Fibroblast of gingiva (primary cell): ENCODE data around the gene RPH3AL.
"Not testable (repeated sequence)": the region's sequence is repeated elsewhere in the genome, so short reads cannot be mapped to it uniquely, and the experiment has no call there.

Experiments used
- DNase-seq: peaks from one replicate; pipeline ENCODE4 v3.0.0-alpha.2; 2011; ENCODE audit warnings: low read depth

Gene RPH3AL

DNA sequence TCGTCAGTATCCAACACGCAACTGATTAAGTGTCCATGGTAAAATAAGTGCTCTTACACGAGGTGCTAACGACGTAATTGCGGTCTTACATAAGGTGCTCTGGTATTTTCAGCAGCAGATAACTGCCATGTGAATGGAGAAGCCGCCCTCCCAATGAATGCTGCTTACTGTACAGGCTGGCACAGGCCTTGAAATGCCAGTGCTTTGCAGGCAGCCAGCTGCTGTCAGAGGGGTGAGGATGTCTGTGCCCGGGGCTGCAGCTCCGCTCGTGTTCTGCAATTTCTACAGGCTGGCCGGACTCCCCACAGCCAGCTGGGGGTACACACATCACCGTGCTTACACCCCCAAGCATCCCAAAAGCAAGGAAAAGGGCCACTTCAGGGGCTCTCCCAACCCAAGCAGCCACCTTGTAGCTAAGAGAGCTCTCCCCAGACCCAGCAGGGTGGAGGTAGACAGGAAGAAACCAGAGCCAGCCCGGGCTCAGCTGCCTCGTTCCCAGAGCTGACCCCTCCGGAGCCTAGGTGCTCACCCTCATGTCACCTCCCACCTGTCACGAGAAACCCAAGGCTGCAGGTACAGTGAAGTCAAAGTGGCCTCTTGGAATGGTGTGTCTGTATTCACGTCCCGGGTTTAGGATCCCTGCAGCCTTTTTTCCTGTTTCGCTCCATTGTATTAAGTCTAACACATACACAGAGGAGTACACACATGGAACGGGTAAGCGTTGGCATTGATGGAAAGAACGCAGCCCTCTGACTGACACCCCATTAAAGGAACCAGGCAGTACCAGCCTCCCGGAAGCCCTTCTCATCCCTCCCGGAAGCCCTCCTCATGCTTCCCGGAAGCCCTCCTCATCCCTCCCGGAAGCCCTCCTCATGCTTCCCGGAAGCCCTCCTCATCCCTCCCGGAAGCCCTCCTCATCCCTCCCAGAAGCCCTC, 27.2 kb upstream of the RPH3AL start:
- no peak for DNase-seq

DNA sequence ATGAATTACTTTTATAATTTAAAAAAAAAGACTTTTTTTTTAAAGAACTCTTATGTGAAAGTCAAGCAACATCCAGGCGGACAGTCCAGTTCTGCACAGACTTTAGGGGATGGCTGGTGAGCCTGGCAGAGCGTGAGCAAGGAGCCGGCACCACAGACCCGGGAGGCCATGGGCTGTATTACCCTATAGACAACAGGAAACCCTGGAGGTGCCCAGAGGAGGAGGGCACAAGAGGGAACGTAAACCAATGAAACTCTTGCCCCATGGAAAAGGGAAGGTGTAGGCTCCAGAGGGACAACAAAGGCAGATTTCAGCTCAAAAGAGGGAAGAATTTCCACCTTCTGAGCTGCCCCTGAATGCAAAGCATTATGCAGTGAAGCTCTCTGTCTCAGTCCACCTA, 25.5 kb upstream of the RPH3AL start:
- DNase-seq = no peak

DNA sequence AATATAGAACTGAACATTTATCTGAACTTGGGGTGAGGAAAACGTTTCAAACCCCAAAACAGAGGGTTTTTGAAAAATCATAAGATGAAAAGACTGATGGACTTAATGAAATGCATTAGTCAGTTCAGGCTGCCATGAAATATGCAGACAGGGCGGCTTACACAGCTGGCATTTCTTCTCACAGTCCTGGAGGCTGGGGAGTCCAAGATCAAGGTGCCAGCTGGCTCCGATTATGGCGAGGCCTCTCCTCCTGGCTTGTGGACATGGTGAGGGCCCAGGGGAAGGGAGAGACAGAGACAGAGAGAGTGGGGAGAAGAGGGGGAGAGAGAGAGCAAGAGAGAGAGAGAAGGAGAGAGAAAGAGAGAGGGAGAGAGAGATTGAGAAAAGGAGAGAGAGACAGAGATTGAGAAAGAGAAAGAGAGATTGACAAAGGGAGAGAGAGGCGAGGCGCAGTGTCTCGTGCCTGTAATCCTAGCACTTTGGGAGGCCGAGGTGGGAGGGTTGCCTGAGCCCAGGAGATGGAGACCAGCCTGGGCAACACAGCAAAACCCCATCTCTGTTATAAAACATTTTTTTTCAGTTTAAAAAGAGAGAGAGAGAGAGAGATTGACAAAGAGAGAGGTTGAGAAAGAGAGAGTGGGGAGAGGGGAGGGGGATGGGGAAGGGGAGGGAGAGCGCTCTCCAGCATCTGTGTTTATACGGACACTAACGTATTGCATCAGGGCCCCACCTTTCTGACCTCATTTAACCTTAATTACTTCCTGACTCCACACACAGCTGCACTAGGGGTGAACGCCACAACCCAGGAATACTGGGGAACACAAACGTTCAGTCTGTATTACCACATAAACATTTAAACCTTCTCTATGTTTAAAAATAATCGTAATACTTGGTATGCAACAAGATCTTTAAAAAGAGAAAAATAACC, 24.6 kb upstream of the RPH3AL start:
- DNase-seq = peak; percentile 64

DNA sequence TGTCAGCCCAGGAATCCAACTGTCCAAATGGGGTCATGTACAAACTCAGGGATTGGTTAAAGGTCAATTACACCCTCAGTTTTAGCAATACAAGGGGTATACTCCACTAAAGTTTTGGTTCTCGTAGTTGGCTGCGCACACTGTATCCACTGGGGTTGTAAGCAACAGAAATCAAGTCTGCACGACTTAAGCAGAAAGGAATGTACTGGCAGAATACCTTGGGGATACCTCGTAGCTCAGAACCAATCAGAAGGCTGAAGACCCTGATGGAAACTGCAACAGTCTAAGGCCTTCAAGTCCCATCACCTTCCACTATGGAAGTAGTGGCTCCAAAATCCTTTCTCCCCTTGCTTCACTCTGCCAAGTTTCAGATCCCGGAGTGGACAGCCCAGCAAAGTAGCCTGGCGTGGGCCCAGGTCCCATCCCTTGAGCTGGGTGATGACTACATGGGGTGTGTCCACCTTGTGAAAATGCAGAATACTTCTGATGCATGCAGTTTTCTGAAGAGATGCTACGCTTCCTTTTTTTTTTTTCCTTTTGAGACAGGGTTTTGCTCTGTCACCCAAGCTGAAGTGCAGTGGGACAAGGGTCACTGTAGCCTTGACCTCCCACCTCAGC, 21.1 kb upstream of the RPH3AL start:
- no peak for DNase-seq

DNA sequence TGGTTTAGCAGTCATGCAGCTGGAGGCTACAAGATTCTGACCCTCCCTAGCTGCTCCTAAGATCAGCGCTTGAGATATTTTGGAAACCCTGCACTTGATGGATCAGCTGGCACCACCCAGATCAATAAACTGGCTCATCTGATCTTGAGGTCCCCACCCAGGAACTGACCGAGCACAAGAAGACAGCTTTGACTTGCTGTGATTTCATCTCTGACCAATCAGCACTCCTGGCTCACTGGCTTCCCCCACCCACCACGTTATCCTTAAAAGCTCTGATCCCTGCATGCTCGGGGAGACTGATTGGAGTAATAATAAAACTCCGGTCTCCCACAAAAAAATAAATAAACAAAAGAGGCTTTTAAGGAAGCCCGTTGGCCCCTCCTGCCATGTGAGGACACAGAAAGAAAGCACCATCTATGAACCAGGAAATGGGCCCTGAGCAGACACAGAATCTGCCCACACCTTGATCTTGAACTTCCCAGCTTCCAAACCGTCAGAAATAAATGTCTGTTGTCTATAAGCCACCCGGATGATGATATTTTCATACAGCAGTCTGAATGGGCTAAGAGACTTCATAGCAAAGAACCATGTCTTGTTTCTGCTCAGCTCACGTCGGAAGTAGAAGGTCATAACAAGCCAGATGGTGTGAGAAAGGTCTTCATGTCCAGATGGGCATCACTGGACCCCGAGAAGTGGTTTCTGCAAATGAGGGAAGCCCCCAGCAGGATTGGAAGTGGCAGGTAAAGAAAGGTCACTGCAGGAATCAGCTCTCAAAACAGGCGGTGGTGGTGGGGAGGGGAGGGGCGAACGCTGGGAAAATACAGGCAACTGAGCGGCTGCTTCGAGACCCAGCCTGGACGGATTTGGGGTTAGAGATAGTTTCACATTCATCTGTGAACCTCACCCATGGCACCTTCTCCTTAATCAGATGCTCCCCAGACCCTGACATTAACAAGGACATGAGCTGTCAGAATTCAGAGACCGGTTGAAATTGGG, 19.8 kb upstream of the RPH3AL start:
- no peak for DNase-seq

DNA sequence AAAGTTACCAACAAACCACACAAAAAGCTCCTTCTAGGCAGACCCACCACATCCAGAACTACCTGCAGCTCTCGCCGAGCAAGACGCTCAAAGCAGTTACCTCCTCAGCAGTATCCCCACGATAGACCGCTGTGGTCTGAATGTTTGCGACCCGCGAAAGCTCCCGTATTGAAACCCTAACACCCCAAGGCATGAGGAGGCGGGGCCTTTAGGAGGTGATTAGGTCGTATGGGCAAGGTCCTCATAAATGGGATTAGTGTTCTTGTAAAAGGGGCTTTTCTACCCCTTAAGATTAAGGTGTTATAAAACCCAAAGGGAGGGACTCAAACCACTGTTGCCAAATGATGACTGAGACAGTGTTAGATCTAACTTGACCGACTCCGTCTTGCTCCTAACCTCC, 19.0 kb upstream of the RPH3AL start:
- DNase-seq = no peak

DNA sequence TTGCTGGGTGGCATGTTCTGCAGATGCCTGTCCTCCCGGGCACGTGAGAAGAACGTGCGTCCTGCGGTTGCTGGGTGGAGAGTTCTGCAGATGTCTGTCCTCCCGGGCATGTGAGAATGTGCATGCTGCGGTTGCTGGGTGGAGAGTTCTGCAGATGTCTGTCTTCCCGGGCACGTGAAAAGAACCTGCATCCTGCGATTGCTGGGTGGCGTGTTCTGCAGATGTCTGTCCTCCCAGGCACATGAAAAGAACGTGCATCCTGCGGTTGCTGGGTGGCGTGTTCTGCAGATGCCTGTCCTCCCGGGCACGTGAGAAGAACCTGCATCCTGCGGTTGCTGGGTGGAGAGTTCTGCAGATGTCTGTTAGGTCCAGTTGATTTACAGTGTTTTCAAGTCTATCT, 15.0 kb upstream of the RPH3AL start:
- not testable (repeated sequence) for DNase-seq

DNA sequence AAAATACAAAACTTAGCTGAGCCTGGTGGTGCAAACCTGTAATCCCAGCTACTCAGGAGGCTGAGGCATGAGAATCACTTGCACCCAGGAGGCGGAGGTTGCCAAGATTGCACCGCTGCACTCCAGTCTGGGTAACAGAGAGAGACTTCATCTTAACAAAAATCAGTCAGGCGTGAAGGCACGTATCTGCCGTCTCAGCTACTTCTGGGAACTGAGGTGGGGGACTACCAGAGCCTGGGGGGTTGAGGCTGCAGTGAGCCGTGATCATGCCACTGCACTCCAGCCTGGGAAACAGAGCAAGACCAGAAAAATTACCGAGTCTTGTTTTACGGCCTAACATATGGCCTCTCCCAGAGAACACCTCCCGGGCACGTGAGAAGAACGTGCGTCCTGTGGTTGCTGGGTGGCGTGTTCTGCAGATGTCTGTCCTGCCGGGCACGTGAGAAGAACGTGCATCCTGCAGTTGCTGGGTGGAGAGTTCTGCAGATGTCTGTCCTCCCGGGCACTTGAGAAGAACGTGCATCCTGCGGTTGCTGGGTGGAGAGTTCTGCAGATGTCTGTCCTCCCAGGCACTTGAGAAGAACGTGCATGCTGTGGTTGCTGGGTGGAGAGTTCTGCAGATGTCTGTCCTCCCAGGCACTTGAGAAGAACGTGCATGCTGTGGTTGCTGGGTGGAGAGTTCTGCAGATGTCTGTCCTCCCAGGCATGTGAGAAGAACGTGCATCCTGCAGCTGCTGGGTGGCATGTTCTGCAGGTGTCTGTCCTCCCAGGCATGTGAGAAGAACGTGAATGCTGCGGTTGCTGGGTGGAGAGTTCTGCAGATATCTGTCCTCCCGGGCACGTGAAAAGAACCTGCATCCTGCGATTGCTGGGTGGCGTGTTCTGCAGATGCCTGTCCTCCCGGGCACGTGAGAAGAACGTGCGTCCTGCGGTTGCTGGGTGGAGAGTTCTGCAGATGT, 14.3 kb upstream of the RPH3AL start:
- DNase-seq = not testable (repeated sequence)

DNA sequence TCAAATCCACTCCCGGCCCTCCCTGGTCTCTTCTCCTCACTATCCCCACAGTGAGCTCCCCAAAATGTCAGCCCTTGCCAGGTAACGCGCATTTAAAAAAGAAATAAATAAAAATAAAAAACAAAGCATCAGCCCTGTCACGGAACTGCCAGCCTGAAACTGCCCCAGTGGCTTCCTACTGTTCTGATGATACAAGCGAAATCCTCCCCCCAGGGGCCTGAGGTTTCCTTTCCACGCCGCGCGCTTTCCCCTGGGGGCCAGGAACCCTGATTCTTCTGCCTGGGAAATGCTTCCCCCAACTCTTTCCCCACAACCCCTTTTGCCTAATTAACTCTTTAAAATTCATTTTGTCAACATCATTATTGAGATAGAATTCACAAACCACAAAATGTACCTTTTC, 12.2 kb upstream of the RPH3AL start:
- DNase-seq = no peak

DNA sequence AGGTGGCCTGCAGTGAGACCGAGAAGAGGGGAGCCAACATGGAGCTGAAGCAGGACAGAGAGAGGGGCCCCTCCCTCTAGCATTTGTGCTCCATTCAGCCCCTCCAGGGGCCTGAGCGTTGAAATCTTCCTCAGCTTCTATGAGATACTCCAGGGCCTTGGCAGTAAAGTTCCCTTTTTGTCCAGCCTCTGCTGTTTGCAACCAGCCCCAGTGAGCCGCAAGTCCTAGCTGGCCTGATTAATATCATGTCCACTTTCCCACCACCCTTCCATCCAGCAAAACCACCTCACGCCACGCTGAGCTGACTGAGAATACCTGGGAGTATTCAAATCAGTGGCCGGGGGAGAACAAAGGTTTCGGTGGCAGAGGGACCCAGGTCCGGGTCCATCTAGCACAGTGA, 11.7 kb upstream of the RPH3AL start:
- no peak for DNase-seq

DNA sequence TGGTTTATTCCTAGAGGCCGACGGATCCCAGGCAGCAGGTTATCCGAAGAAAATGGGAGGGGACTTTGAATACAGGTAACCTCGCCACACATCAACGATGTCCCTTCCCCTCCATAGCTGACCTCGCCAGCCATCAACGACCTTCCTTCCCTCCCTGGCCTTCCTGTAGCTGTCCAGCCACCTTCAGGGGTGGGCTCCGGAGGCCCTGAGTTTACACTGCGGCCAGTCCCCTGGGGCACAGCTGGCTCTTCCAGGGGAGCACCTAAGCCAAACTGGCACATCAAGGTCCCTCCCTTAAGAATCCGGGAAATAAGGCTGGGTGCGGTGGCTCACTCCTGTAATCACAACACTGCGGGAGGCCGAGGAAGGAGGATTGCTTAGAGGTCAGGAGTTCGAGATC, 10.1 kb upstream of the RPH3AL start:
- DNase-seq = no peak

DNA sequence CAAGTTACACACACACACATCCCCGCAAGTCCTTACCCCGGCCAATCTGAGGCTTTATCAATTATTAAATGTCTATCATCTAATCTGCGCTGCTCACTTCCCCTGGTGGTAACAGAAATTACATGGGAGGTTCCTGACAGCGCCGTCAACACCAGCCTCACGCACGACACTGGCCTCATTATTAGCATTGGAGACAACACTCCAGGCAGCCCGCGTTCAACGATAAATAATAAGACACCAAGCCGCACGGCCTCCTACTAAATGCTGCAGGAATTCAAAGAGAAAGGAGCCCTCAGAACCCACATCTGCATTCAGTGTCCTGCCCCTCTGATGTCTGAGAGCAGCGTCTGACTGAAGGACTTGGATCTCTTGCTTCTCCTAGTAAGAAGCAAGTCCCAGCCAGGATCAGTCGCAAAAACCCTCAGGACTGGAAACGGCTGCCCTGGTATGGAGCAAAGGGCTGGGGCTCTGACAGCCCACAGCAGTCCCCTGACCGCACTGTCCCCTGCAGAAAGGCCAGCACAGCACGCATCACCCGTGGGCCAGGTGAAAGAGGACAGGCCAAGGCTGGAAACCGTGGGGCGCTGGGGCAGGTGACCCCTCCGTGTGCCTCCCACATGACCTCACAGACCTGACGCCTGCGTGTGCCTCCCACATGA, 7.6 kb upstream of the RPH3AL start:
- no peak for DNase-seq

DNA sequence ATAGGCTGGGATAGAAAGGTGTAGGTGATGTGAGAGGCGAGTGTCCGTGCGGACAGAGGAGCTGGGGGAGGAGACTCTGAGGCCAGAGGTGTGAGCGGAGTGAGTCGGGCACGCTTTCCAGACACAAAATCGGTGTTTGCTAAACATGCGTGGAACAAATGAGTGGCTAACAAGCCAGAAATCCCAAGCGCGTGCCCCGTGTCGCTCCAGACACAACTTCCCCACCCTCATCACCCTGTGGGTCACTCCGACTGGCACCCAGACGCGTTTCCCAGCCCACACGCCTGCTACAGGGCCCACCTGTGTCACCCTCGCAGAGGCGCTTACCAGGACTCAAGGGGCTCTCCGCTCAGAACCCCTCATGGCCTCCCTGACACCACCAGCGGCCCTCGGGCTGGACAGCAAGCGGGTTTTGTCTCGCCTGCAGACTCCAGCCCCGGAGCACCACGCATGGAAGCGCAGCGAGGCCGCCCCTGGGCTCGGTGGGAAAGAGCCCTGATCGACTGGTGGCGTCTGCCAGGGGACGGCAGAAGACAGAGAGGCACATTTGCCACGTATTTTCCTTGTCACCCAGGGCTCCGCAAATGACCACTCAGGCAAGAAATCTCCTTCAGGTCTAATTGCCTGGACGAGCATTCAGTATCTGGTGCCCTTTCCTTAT, 6.0 kb upstream of the RPH3AL start:
- DNase-seq = no peak

DNA sequence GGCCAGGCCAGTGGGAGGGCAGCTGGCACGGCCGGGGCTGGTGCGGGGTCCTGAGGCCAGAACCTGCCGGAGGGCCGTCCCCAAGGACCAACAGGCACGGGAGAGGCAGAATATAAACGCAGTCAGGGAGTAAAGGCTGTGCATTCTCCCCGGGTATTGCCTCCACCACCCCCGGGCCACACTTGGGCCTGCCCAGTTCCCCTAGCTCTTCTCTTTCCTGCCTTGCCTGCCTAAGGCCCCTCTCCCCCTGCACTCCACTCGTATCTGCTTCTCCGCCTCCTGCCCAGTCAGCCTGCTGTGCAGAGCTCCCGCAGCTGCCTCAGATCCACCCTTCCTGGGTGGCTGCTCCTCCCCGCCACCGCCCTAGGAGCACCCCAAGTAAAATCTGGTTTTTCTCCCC, 5.0 kb upstream of the RPH3AL start:
- no peak for DNase-seq

DNA sequence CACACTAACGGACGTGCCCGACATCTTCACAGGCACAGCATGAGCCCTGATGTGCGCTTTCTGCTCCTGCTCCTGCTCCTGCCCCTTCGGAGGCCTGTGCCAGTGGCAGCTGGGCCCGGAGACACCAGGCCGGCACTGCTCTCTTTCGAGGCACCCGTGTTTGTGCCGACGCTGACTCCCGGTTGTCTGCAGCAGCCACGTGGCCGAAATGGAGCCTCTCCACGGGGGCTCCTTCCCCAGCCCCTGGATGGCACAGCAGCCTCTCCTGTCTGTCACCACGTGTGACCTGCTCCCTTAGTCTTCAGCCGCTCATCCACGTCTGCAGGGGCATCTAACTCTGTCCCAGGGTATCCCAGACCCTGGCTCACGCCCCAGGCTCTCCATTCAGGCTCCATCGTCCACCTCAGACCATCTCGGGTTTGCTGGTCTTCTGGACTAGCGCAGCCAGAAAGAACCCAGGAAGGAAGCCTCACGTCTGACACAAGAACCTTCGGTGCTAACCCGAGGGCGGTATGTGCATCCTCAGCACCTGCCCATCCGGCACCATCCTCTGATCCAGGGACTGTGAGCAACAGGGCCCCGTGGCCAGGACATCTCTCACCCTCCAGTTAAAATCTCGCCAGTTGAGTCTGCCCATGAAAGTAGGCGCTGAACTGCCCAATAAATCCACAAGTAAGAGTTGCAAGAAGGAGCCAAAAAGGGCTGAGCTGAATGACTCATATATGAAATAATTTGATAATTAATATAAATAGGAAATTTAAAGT, 4.2 kb upstream of the RPH3AL start:
- no peak for DNase-seq

DNA sequence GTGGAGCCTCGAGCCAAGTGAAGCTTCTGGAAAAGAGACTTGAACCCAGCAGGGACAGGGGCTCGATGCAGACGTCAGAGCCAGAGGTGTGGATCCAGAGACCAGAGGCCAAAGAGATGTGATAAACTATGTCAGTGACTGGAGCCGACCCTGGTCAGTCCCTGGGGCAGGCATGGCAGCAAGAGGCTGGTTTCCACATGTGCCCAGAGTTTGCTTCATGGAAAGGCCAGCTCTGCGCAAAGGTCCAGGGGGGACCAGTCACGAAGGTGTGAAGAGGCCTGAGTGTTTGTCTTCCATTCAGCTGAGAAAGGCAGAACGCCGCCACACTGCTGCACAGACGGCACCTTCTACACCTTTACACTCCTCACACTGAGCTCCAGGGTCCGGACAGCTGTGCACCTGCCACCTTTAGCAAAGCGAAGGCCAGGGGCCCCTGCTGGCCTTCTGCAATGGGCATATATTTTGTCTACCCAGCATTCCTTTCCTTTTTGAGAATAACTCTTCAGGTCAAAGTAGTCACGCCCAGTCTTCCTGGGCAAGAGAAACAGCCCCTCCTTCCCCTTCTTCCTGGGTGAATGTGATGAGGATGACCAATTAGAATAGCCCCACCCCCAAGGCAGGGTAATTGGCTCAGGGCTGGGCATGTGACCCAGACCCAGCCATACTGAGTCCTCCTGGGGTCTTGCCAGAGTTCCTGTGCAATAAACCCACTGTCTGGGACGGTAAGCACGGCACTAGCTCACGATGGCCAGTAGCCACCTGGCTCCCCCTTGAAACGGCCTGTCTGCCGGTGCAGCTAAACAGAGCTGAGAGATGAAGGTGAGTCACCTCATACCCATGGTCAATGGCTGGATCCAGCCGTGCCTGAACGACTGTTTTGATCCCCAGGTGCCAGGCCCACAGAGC, 2.3 kb upstream of the RPH3AL start:
- no peak for DNase-seq

DNA sequence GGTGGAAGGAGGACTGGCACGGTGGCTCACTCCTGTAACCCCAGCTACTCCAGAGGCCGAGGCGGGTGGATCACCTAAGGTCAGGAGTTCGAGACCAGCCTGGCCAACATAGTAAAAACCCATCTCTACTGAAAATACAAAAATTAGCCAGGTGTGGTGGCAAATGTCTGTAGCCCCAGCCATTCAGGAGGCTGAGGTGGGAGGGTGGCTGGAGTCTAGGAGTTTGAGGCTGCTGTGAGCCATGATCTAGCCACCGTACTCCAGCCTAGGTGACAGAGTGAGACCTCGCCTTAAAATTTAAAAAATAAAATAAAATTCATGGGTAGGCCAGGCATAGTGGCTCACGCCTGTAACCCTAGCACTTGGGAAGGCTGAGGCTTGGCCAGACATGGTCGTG, 1.2 kb upstream of the RPH3AL start:
- DNase-seq = no peak
